Measurements from ENCODE around the gene GMDS.

Gene GMDS

GRCh38 chr6:1792989-1793388 lies 452.4 kb downstream of the GMDS start:
- peak; percentile 64 for DNase-seq
- no peaks in the 10 kb centered on the region for H3K9me3 ChIP-seq

GRCh38 chr6:1790684-1791083 lies 454.7 kb downstream of the GMDS start:
- no peak for TF ChIP-seq CTCF (IDR thresholded peaks at IDR 0.05; ENCODE audit: low read depth, low read length)
- Histone ChIP-seq H3K27me3 (no peaks in the 10 kb centered on the region), H3K36me3 (no peaks in the 10 kb centered on the region), H3K9me3 (no peaks in the 10 kb centered on the region), H3K4me1 (peaks cover 4% of the 10 kb centered on the region), H3K4me3 (ENCODE audit: low read depth, low read length) (no peak overlapping the region)
- no peak for DNase-seq

More at GRCh38 chr6:1792989-1793388, 452.4 kb downstream of the GMDS start:
- Histone ChIP-seq H3K36me3 (no peaks in the 10 kb centered on the region), H3K27me3 (no peaks in the 10 kb centered on the region), H3K4me1 (no peaks in the 10 kb centered on the region; the same call in 1 of the 2 replicates), H3K4me3 (ENCODE audit: low read depth, low read length) (no peak overlapping the region)
- TF ChIP-seq CTCF (IDR thresholded peaks at IDR 0.05; ENCODE audit: low read depth, low read length), result peak; percentile 77

- Histone ChIP-seq H3K36me3 (no peaks in the 10 kb centered on the region), H3K9me3 (no peaks in the 10 kb centered on the region), H3K4me3 (ENCODE audit: low read depth, low read length) (no peak overlapping the region), H3K27me3 (no peaks in the 10 kb centered on the region), H3K4me1 (peaks cover 4% of the 10 kb centered on the region)
- TF ChIP-seq CTCF (IDR thresholded peaks at IDR 0.05; ENCODE audit: low read depth, low read length), result no peak
- no peak for DNase-seq
These were observed 456.3 kb downstream of the GMDS start for GRCh38 chr6:1789092-1789491.

GRCh38 chr6:1787894-1788293 lies 457.5 kb downstream of the GMDS start:
- no peaks in the 10 kb centered on the region for H3K27me3 ChIP-seq
- H3K9me3 ChIP-seq, result no peaks in the 10 kb centered on the region
- TF ChIP-seq CTCF (IDR thresholded peaks at IDR 0.05; ENCODE audit: low read depth, low read length), result no peak
- no peaks in the 10 kb centered on the region for H3K36me3 ChIP-seq
- H3K4me3 ChIP-seq (ENCODE audit: low read depth, low read length), result no peak overlapping the region
- no peak for DNase-seq
- peaks cover 4% of the 10 kb centered on the region for H3K4me1 ChIP-seq

GRCh38 chr6:1786455-1787453 lies 458.7 kb downstream of the GMDS start:
- TF ChIP-seq CTCF (IDR thresholded peaks at IDR 0.05; ENCODE audit: low read depth, low read length), result no peak
- no peaks in the 10 kb centered on the region for H3K9me3 ChIP-seq
- H3K36me3 ChIP-seq, result no peaks in the 10 kb centered on the region
- no peak overlapping the region for H3K4me3 ChIP-seq (ENCODE audit: low read depth, low read length)
- H3K4me1 ChIP-seq, result peaks cover 4% of the 10 kb centered on the region
- DNase-seq, result no peak
- H3K27me3 ChIP-seq, result no peaks in the 10 kb centered on the region

DNA sequence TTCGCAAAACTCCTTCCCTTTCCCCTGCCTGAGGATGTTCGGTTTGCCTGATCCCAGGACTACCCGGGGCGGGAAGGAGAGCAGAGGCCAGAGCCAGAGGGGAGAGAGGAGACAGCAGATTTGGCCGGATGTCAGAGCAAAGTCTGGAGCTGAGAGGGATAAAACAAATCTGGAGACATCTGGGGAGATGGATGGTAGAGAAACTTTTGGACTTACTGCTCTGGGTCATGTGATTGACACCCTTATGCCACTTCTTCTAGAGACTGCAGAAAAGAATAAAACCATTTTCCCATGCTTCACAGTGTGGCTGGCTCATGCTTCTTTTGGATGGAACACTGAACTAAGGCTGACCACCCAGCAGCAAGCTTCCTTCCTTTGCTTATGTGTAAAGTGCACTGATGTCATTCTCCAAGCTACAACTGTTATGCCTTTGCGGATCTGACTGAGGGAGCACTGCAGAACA lies 461.0 kb downstream of the GMDS start:
- Histone ChIP-seq H3K4me3 (ENCODE audit: low read depth, low read length) (no peak overlapping the region), H3K9me3 (no peaks in the 10 kb centered on the region), H3K4me1 (peaks cover 4% of the 10 kb centered on the region), H3K27me3 (no peaks in the 10 kb centered on the region), H3K36me3 (no peaks in the 10 kb centered on the region)
- no peak for TF ChIP-seq CTCF (IDR thresholded peaks at IDR 0.05; ENCODE audit: low read depth, low read length)
- no peak for DNase-seq
